Erythroblast (primary cell): ENCODE results near the gene FKBP2.
A peak's percentile ranks its signal among the peaks of the same experiment; 100 is the strongest.

Experiments
- DNase-seq, 2 experiments: peaks; one replicate each; lab custom pipeline; 2025; lab: John Stamatoyannopoulos, UW
- GATA1 ChIP-seq: IDR thresholded peaks from 2 replicates; pipeline ENCODE4 v1.6.1; 2011; ENCODE audit warnings: low read depth, mild to moderate bottlenecking, control low read depth, low read length, moderate library complexity
- POLR2A ChIP-seq: IDR thresholded peaks from 2 replicates; pipeline ENCODE4 v1.6.1; 2011; ENCODE audit warnings: mild to moderate bottlenecking, low read length

FKBP2 gene

DNA sequence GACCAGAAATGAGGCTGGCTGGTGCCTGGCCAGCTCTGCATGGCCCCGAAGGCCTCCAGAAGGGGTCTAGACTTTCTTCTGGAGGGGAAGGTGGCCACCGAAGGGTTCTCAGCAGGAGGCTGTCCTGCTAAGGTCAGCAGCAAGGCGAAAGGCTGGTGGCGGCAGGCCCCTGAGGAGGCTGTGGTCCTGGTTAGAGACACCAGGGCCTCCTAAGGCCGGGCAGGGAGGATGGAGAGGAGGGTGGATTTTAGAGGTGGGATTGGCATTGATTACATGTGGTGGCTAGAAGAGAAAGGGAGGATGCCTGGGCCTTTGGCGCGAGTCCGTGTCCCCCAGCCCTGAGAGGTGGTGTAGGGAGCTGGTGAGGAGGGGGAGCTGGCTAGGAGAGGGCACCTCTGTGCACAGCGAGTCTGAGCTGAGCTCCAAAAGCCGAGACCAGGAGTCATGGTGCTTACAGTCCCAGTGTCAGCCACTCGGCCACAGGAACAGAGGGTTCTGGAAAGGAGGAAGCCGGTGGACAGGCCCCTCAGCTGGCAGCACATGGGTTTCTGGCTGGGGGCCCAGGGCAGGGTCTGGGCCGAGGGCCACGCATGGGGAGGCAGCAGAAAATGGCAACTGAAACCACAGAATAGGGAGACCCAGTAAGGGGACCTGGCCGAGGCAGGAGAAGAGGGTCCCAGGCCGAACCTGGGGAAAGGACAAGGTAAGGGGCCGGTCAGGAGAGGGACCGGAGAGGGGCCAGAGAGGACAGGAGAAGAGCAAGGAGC, 31.9 kb upstream of the FKBP2 start:
- TF ChIP-seq POLR2A (no peak), GATA1 (no peak)

DNA sequence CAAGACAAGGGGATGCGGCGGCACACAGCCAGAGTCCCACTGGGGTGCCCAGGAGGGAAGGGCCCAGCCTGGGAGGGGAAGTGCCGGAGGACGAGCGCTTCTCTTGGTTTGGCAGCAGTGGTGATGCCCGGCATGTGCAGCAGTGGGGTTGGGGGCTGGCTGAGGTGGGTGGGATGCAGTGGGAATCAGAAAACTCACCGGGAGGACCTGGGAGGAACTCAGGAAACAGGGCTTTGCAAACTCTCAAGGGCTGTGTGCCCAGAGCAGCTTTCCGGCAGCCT, 31.4 kb upstream of the FKBP2 start:
- no peak for DNase-seq
- TF ChIP-seq POLR2A: no peak
- no peak for TF ChIP-seq GATA1

More for the DNA sequence above, 31.9 kb upstream of the FKBP2 start:
- DNase-seq: no peak

DNA sequence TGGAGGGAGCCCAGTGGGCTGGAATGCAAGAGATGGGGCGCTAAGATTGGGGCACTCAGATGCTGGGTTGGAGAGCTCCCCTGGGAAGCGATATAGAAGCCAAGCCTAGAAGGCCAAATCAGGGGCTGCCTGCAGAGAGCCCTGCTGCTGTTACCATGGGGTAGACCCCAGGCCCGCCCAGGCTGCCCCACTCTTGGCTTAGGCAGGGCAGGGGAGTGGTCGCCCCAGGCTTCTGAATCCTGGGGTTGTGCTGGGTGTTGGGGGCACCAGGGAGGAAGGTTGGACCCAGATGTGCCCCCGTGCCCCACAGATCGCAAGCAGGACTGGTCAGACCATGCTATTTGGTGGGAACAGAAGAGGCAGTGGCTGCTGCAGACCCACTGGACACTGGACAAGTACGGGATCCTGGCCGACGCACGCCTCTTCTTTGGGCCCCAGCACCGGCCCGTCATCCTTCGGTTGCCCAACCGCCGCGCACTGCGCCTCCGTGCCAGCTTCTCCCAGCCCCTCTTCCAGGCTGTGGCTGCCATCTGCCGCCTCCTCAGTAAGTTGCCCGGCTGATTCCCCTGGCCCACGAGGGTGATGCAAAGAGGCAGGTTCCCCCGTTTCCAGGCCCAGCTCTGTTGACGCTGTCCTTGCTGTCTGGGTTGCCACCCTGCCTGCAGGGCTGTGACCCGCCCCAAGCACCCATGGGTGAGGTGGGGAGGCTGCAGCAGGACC, 30.4 kb upstream of the FKBP2 start:
- TF ChIP-seq GATA1 (no peak), POLR2A (no peak)

DNA sequence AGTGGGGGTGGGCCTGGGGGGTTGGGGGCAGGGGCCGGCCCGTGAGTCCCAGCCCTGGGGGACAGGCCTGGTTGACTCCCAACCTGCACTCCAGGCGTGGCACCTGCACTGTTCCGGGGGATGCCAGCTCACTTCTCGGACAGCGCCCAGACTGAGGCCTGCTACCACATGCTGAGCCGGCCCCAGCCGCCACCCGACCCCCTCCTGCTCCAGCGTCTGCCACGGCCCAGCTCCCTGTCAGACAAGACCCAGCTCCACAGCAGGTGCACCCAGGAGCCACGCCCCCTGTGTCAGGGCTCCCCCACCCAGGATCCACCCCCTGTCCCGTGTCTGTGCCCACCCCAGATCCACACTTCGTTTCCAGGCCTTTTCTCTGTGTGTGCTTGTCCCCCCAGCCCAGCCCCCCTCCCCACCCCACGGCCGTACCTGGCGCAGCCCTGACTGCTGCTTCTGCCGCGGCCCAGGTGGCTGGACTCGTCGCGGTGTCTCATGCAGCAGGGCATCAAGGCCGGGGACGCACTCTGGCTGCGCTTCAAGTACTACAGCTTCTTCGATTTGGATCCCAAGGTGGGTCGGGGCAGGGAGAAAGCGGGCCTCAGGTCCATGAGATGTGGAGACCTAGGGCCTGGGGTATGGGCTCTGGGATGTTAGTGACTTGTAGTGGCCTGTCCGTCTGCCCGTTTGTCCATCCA, 29.6 kb upstream of the FKBP2 start:
- no peak for DNase-seq
- no peak for TF ChIP-seq GATA1
- TF ChIP-seq POLR2A: no peak

More for the DNA sequence above, 30.4 kb upstream of the FKBP2 start:
- DNase-seq: no peak

DNA sequence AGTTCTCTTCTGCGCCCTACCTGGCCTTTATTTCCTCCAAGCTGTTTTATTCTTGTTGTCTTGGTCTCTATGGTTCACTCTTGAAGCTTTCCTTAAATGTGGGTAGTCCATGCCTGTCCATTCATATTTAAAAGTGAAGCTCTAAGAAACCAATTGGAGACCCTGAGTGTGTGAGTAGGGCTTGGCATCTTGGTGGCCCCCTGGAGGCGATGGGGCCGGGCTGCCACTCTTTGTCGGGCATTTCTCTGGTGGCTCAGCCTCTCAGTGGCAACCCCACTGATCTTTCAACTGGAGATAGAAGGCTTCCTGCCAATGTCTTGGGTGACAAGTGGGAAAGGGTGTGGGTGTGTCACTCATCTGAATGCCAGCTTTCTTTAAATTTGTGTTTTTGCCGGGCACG, 24.0 kb upstream of the FKBP2 start:
- DNase-seq: no peak
- no peak for TF ChIP-seq POLR2A
- TF ChIP-seq GATA1: no peak

DNA sequence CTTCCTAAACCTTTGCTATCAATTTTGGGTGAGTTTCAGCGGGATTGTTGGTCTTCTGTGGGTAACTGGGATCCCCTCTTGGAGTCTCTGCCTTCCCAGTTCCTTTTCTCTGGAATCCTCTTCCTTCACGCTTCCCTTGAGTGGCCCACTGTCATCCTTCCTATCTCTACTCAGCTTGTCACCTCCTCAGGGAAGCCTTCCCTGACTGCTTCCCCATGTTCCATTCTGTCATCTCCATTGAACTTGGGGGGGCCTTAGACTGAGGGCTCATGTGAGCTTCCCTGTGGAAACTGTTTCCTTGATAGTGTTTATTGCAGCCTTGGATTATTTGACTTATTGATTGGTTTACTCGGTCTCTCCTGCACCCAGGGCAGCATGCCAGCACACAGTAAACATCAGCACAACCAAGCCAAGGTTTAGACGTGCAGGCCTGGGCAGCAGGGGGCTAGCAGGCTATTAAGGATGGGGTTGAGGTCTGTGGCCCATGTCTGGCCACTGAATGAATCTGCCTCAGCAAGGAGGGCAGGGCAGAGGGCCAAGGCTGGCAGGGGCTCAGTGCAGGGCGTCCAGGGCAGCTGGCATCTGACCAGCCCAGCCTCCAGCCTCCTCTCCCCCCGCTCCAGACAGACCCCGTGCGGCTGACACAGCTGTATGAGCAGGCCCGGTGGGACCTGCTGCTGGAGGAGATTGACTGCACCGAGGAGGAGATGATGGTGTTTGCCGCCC, 22.1 kb upstream of the FKBP2 start:
- no peak for DNase-seq
- TF ChIP-seq POLR2A: no peak
- no peak for TF ChIP-seq GATA1

DNA sequence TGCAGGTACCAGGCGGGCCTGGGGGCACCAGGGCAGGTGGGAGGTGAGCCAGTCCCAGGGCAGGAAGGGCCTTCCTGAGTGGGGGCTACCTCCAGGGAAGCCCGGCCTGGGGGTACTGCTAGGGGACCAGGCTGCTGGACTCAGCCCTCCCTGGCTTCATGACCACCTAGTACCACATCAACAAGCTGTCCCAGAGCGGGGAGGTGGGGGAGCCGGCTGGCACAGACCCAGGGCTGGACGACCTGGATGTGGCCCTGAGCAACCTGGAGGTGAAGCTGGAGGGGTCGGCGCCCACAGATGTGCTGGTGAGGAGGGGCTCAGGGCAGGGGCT, 21.6 kb upstream of the FKBP2 start:
- TF ChIP-seq GATA1 (no peak), POLR2A (no peak)
- DNase-seq: no peak

DNA sequence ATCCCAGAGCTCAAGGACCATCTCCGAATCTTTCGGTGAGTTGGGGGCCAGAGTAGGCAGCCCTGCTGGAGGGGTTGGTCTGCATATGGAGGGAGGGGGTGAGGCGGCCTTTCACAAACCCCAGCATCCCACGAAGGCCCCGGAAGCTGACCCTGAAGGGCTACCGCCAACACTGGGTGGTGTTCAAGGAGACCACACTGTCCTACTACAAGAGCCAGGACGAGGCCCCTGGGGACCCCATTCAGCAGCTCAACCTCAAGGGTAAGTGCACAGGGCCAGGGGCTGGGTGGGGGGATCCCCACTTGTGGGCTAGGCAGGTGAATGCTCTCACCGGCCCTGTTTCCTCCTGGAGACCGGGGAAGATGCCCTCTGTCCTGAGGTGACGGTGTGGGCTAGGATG, 21.1 kb upstream of the FKBP2 start:
- DNase-seq: no peak
- TF ChIP-seq POLR2A (peak; percentile 15), GATA1 (no peak)

DNA sequence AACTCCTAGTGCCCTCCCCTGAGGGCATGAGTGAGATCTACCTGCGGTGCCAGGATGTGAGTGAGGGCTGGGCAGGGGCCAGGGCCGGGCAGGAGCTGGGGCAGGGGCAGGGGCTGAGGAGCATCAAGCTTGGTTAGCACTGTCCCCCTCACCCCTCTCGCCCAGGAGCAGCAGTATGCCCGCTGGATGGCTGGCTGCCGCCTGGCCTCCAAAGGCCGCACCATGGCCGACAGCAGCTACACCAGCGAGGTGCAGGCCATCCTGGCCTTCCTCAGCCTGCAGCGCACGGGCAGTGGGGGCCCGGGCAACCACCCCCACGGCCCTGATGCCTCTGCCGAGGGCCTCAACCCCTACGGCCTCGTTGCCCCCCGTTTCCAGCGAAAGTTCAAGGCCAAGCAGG, 20.6 kb upstream of the FKBP2 start:
- no peak for DNase-seq
- TF ChIP-seq POLR2A (no peak), GATA1 (no peak)

DNA sequence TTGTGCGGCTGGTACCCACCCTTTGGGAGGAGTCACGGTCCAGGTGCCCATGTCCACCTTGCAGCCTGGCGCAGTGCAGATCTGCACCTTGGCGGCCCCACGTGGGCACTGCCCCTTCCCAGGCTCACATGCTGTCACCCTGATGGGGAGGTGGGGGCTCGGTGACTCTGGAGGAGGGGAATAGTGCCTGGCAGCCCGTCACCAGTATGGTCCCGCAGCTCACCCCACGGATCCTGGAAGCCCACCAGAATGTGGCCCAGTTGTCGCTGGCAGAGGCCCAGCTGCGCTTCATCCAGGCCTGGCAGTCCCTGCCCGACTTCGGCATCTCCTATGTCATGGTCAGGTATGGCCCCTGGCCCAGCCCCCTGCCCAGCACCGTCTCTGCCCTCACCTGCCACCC, 20.1 kb upstream of the FKBP2 start:
- no peak for TF ChIP-seq POLR2A
- no peak for TF ChIP-seq GATA1
- DNase-seq: no peak

DNA sequence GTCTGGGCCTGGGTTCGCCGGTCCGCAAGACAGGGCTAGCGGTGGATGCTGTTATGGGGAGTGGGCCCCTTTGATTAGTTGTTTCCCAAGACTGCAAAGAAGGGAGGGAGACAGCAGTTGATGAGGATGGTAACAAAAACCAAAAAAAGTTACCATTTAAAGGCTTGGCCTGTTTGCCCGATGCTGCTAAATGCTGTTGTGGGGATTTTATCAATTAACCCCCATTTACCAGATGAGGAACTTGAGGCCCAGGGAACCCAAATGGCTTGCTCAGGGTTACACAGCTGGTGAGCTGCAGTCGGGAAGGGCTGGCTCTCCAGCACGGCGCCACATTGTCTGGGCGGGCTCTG, 18.3 kb upstream of the FKBP2 start:
- no peak for DNase-seq
- TF ChIP-seq POLR2A: no peak
- no peak for TF ChIP-seq GATA1

DNA sequence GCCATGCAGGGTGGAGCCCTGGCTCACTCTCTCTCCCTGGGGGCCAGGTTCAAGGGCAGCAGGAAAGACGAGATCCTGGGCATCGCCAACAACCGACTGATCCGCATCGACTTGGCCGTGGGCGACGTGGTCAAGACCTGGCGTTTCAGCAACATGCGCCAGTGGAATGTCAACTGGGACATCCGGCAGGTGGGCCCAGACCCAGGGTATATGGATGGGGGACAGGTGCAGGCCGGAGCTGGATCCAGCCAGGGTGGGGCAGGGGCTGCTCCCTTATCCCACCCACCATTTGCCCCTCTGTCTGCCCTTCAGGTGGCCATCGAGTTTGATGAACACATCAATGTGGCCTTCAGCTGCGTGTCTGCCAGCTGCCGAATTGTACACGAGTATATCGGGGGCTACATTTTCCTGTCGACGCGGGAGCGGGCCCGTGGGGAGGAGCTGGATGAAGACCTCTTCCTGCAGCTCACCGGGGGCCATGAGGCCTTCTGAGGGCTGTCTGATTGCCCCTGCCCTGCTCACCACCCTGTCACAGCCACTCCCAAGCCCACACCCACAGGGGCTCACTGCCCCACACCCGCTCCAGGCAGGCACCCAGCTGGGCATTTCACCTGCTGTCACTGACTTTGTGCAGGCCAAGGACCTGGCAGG, 17.8 kb upstream of the FKBP2 start:
- no peak for TF ChIP-seq POLR2A
- TF ChIP-seq GATA1: no peak
- no peak for DNase-seq

DNA sequence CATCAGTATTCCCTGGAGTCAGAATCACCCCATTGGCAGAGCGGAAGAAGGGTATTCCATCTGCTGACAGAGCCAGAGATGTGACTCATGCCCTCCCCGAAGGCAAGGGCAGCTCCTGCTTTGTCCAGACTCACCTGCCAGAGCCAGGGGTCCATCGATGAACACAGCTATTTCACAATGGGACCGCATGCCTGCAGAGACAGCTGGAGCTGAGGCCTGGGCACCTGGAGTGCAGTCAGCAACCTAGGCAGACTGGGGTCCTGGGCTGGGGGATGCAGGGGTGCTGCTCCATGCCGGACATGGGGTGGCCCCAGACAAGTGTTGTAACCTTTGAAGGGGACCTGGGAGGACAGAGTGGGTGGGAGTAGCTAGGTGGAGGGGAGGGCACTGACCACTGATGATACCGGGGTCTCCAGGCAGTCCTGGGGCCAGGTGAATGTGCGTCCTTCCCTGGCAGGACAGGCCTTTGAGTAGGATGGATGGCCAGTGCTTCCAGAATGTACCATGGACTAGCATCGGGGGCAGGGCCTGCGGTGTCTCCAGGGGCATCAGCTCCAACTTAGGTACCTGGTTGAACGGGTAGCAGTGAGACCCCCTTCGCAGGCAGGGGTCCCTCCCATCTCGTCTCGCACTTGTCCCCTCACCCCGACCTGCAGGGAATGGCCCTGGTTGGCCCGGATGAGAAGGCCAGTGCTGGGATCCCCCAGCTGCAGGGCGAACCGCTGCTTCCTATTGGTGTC, 16.6 kb upstream of the FKBP2 start:
- TF ChIP-seq GATA1 (no peak), POLR2A (peak; percentile 59)
- no peak for DNase-seq
